PFSK-1 (cell line): ENCODE results near the gene KCNE4.

Source experiments
- FOXP2 ChIP-seq: optimal IDR thresholded peaks from 2 replicates; pipeline ENCODE3; 2011; ENCODE audit warnings: borderline replicate concordance, control low read depth, inconsistent platforms; ENCODE audit not compliant: insufficient read depth; ENCODE audit errors: extremely low read length, extremely low read depth
- POLR2AphosphoS5 ChIP-seq: IDR thresholded peaks from 2 replicates; pipeline ENCODE4 v1.6.1; 2012; ENCODE audit warnings: low read depth, mild to moderate bottlenecking, control low read depth, low read length, moderate library complexity
- REST ChIP-seq, 2 experiments: IDR thresholded peaks; 2 replicates each; pipeline versions ENCODE4 v1.6.1 to v1.8.0; 2011 to 2012; ENCODE audit warnings: low read depth in 2 of 2, low read length in 2 of 2, control low read depth in 1 of 2, inconsistent platforms in 1 of 2, mild to moderate bottlenecking in 1 of 2, moderate library complexity in 1 of 2; ENCODE audit not compliant: insufficient read depth in 1 of 2
- SIN3A ChIP-seq: IDR thresholded peaks from 2 replicates; pipeline ENCODE4 v1.6.1; 2012; ENCODE audit warnings: mild to moderate bottlenecking, low read length, moderate library complexity, borderline replicate concordance; ENCODE audit not compliant: insufficient read depth
- TAF1 ChIP-seq: IDR thresholded peaks from 2 replicates; pipeline ENCODE4 v1.6.1; 2012; ENCODE audit warnings: low read length, control low read depth, borderline replicate concordance; ENCODE audit not compliant: insufficient read depth

Gene KCNE4

GRCh38 chr2:223052548-223053483 lies 826 bp downstream of the KCNE4 start:
- TF ChIP-seq POLR2AphosphoS5 (no peak), REST (IDR thresholded peaks at IDR 0.05; ENCODE audit: insufficient read depth in 1 of 2, low read depth in 2 of 2, low read length in 2 of 2) (no peak), TAF1 (no peak), FOXP2 (no peak), SIN3A (no peak)

GRCh38 chr2:223053484-223054192 lies 1.6 kb downstream of the KCNE4 start:
- no peak for TF ChIP-seq REST (IDR thresholded peaks at IDR 0.05; ENCODE audit: insufficient read depth in 1 of 2, low read depth in 2 of 2, low read length in 2 of 2)

- TF ChIP-seq REST (IDR thresholded peaks at IDR 0.05; ENCODE audit: insufficient read depth in 1 of 2, low read depth in 2 of 2, low read length in 2 of 2): no peak; a peak in 1 of 4 replicates
- TF ChIP-seq TAF1: no peak
- no peak for TF ChIP-seq FOXP2
- peak; percentile 35; the same call in 1 of the 2 replicates for TF ChIP-seq POLR2AphosphoS5
- TF ChIP-seq SIN3A: 0 out of 2 replicates have a peak, but pooled peaks have one; percentile 59
Observed at GRCh38 chr2:223054193-223054781, 2.3 kb downstream of the KCNE4 start.

GRCh38 chr2:223055140-223055539 lies 3.1 kb downstream of the KCNE4 start:
- TF ChIP-seq FOXP2 (no peak), SIN3A (0 out of 2 replicates have a peak, but pooled peaks have one; percentile 32)

GRCh38 chr2:223055836-223056235 lies 3.8 kb downstream of the KCNE4 start:
- TF ChIP-seq TAF1 (no peak), FOXP2 (no peak), REST (IDR thresholded peaks at IDR 0.05; ENCODE audit: insufficient read depth in 1 of 2, low read depth in 2 of 2, low read length in 2 of 2) (no peak)
